Hepatocyte (in vitro differentiated cells): ENCODE results near the gene SLC6A3. TPM values are rescaled to one million over a fixed set of nuclear protein-coding genes. Genes with fewer than 3 reads are reported as not detected.

Experiments used
- DNase-seq: peaks from one replicate; pipeline ENCODE4 v3.0.0-alpha.2; 2016; ENCODE audit warnings: low spot score
- H2AFZ ChIP-seq: fragments of 200-600 bp; sonication (generic); 2 replicates; pipeline ENCODE4 v1.6.0; 2016; ENCODE audit warnings: antibody characterized with exemption, mild to moderate bottlenecking
- H3K27ac ChIP-seq: fragments of 200-600 bp; sonication (generic); 2 replicates; pipeline ENCODE4 v1.5.1; 2016; ENCODE audit warnings: mild to moderate bottlenecking
- H3K27me3 ChIP-seq: fragments of 200-600 bp; sonication (generic); 2 replicates; pipeline ENCODE4 v1.6.1; 2016
- H3K36me3 ChIP-seq: fragments of 200-600 bp; sonication (generic); replicated peaks from 2 replicates; pipeline ENCODE4 v1.5.1; 2016; ENCODE audit warnings: low read depth; ENCODE audit not compliant: insufficient read depth
- H3K4me1 ChIP-seq: fragments of 200-600 bp; sonication (generic); 2 replicates; pipeline ENCODE4 v1.5.1; 2016; ENCODE audit warnings: mild to moderate bottlenecking, moderate library complexity; ENCODE audit not compliant: insufficient read depth
- H3K4me2 ChIP-seq: fragments of 200-600 bp; sonication (generic); 2 replicates; pipeline ENCODE4 v1.6.0; 2016
- H3K4me3 ChIP-seq: fragments of 200-600 bp; sonication (generic); 2 replicates; pipeline ENCODE4 v1.5.1; 2016; ENCODE audit warnings: mild to moderate bottlenecking
- H3K79me2 ChIP-seq: fragments of 200-600 bp; sonication (generic); 2 replicates; pipeline ENCODE4 v1.6.0; 2017; ENCODE audit warnings: mild to moderate bottlenecking
- H3K9me2 ChIP-seq: fragments of 200-600 bp; sonication (generic); replicated peaks from 2 replicates; pipeline ENCODE4 v1.6.0; 2017; ENCODE audit warnings: mild to moderate bottlenecking; ENCODE audit not compliant: insufficient read depth
- H3K9me3 ChIP-seq: fragments of 200-600 bp; sonication (generic); 2 replicates; pipeline ENCODE4 v1.5.1; 2016; ENCODE audit warnings: low read depth, mild to moderate bottlenecking
- H4K20me1 ChIP-seq: fragments of 200-600 bp; sonication (generic); 2 replicates; pipeline ENCODE4 v1.6.0; 2016; ENCODE audit warnings: mild to moderate bottlenecking; ENCODE audit not compliant: insufficient read depth, poor library complexity, severe bottlenecking
- EZH2 ChIP-seq: fragments of 200-600 bp; sonication (generic); IDR thresholded peaks from 2 replicates; pipeline ENCODE4 v1.6.1; 2016; ENCODE audit warnings: antibody characterized with exemption, mild to moderate bottlenecking, borderline replicate concordance
- EZH2phosphoT487 ChIP-seq: fragments of 200-600 bp; sonication (generic); IDR thresholded peaks from one replicate; pipeline ENCODE4 v1.6.1; 2018; ENCODE audit warnings: antibody characterized with exemption, mild to moderate bottlenecking, low read depth, moderate library complexity; ENCODE audit not compliant: unreplicated experiment, severe bottlenecking
- WGBS: methylation state at CpG from one replicate; pipeline ENCODE4 v1.1.6; 2016; ENCODE audit warnings: low lambda C conversion rate; ENCODE audit errors: missing lambda C conversion rate; 5-methylcytosine and 5-hydroxymethylcytosine counted together
- polyA plus RNA-seq: library from polyadenylated mRNA; unstranded; fragments of >200 nt; fragmentation: Nextera tagmentation; extraction: Ambion mirVana; gene quantifications from 2 replicates; pipeline ENCODE4 v1.2.1, GENCODE V29; 2016
- total RNA-seq: library from RNA; depleted of rRNA; stranded (reverse); fragments of >200 nt; gene quantifications from 2 replicates; pipeline ENCODE4 v1.2.3, GENCODE V29; 2014
- TF ChIP-seq, protein P1 (sequence below): fragments of 200-600 bp; sonication (generic); IDR thresholded peaks from 2 replicates; pipeline ENCODE4 v1.5.1; 2016; ENCODE audit warnings: antibody characterized with exemption, mild to moderate bottlenecking; ENCODE audit not compliant: poor library complexity

The SLC6A3 gene
- total and polyA plus RNA-seq, 2 experiments from 2014 or later = not detected

DNA sequence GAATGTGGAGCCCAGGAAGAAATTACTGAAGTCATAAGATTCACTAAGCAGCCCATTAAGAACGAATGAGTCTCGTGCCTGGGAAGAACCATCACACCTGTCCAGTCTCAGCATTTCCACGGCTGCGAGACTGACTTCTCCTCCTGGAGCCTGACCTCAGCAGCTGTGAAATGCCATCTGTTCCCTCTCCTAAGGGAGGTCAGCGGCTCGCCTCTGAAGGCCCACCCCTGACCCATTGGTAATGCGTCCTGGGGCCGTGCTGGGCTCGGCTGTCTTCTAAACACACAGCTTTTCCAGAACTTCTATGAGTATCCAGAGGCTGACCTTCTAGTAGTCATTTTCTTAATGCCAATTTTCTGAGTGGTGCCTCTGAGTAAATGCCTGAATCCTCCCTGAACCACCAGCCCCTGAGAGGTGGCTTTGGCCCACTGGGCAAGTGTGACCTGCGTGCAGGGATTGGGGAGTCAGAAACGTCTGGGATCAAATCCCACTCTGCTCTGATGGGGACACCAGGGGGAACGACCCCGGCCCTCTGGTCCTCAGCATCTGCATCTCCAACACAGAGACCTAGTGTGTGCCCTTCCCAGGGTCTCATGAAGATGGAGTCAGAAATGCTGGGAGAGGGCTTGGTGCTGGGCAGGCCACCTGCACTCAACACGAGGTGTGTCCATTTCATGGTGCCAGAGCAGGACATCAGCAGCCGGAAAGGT, 5.7 kb downstream of the SLC6A3 start:
- Histone ChIP-seq H3K27me3 (peaks cover 30% of the 10 kb centered on the region), H3K4me2 (no peak overlapping the region), H3K27ac (no peak overlapping the region), H3K4me3 (no peak overlapping the region), H3K36me3 (no peaks in the 10 kb centered on the region), H2AFZ (no peak overlapping the region), H4K20me1 (no peaks in the 10 kb centered on the region), H3K9me3 (no peaks in the 10 kb centered on the region), H3K9me2 (no peaks in the 10 kb centered on the region), H3K79me2 (no peaks in the 10 kb centered on the region), H3K4me1 (peaks cover 1% of the 10 kb centered on the region)
- TF ChIP-seq EZH2phosphoT487 (no peak), EZH2 (no peak)
- TF ChIP-seq, protein P1, sequence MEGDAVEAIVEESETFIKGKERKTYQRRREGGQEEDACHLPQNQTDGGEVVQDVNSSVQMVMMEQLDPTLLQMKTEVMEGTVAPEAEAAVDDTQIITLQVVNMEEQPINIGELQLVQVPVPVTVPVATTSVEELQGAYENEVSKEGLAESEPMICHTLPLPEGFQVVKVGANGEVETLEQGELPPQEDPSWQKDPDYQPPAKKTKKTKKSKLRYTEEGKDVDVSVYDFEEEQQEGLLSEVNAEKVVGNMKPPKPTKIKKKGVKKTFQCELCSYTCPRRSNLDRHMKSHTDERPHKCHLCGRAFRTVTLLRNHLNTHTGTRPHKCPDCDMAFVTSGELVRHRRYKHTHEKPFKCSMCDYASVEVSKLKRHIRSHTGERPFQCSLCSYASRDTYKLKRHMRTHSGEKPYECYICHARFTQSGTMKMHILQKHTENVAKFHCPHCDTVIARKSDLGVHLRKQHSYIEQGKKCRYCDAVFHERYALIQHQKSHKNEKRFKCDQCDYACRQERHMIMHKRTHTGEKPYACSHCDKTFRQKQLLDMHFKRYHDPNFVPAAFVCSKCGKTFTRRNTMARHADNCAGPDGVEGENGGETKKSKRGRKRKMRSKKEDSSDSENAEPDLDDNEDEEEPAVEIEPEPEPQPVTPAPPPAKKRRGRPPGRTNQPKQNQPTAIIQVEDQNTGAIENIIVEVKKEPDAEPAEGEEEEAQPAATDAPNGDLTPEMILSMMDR = no peak
- no peak for DNase-seq
- WGBS = 88% methylated on average over 15 of the region's 15 CpGs

DNA sequence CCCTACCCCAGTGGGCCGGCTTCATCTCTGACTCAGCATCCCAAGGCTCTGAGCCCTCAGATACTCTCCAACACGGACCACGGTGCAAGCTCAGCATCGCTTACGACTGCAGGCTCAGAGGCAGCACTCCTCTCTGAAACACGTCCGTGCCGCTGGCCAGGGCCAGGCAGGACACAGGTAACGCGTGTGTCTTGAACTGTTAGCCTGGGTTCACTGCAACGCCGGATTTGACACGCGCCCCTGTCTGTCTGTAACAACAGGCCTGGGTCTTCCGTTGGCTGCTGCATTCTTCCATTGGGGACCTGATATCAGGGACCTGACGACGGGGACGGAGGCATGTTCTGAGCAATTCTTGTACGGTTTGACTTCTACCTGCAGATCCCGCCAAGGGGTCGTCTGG, 6.4 kb downstream of the SLC6A3 start:
- Histone ChIP-seq H3K36me3 (no peaks in the 10 kb centered on the region), H3K79me2 (no peaks in the 10 kb centered on the region), H3K4me2 (no peak overlapping the region), H3K4me1 (no peaks in the 10 kb centered on the region), H2AFZ (no peak overlapping the region), H3K9me3 (no peaks in the 10 kb centered on the region), H3K4me3 (no peak overlapping the region), H4K20me1 (no peaks in the 10 kb centered on the region), H3K27me3 (peaks cover 23% of the 10 kb centered on the region), H3K9me2 (no peaks in the 10 kb centered on the region), H3K27ac (no peak overlapping the region)
- 95% methylated on average over 21 of the region's 21 CpGs for WGBS
- no peak for TF ChIP-seq EZH2
- TF ChIP-seq EZH2phosphoT487 = no peak
- TF ChIP-seq, protein P1 = no peak
- DNase-seq = no peak

DNA sequence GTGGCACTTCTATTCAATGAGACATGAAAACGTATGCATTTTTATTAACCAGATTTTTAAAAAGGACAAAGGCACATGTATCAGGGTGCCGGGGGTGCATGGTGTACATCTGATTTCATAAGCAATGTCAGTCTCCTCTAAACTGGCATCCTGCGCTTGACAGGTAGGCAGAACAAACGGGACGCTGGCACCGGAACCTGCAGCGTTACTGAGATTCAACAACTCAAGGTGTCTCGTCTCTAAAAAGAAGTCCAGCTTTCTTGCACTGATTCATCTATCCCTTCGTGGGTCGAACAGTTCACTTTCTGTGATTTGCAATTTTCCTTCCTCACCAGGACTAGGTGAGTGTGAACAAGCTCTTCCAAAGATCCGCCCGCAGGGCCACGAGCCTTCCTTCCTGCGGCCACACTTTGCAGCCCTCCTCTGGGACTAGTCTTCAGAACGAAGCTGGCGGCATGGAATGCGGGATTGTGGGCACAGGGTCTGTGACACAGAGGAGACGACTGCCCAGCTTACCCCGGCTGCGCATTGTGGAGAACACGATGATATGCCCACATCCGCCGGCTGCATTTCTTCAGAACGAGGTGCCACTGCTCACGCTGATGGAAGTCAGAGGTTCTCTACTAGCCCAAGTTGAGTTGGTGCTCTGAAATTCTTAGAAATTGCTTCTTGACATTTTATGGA, 7.2 kb downstream of the SLC6A3 start:
- peaks cover 15% of the 10 kb centered on the region for H3K27me3 ChIP-seq
- no peak for DNase-seq
- H3K4me3 ChIP-seq = no peak overlapping the region
- no peaks in the 10 kb centered on the region for H3K36me3 ChIP-seq
- no peak overlapping the region for H3K27ac ChIP-seq
- no peaks in the 10 kb centered on the region for H3K4me1 ChIP-seq
- no peak overlapping the region for H3K4me2 ChIP-seq
- TF ChIP-seq, protein P1 = no peak
- TF ChIP-seq EZH2phosphoT487 = no peak
- no peaks in the 10 kb centered on the region for H3K9me3 ChIP-seq
- H3K9me2 ChIP-seq = no peaks in the 10 kb centered on the region
- 93% methylated on average over 25 of the region's 25 CpGs for WGBS
- H4K20me1 ChIP-seq = no peaks in the 10 kb centered on the region
- H3K79me2 ChIP-seq = no peaks in the 10 kb centered on the region
- no peak overlapping the region for H2AFZ ChIP-seq
